BE2C (cell line): ENCODE measurements around the gene WWOX.

Source experiments
- DNase-seq: peaks from one replicate; pipeline ENCODE4 v3.0.0-alpha.2; 2020
- H3K27me3 ChIP-seq: fragments of 250-450 bp; sonication (Bioruptor Pico); 2 replicates; pipeline ENCODE4 v1.5.1; 2020; ENCODE audit warnings: mild to moderate bottlenecking
- H3K36me3 ChIP-seq: fragments of 250-450 bp; sonication (Bioruptor Pico); 2 replicates; pipeline ENCODE4 v1.5.1; 2020; ENCODE audit warnings: mild to moderate bottlenecking
- H3K4me1 ChIP-seq: fragments of 250-450 bp; sonication (Bioruptor Pico); 2 replicates; pipeline ENCODE4 v1.5.1; 2020
- H3K4me3 ChIP-seq: 2 replicates; pipeline ENCODE4 v1.5.1; 2011; ENCODE audit warnings: low read depth, low read length
- H3K9me3 ChIP-seq: fragments of 250-450 bp; sonication (Bioruptor Pico); 2 replicates; pipeline ENCODE4 v1.5.1; 2020
- CTCF ChIP-seq: IDR thresholded peaks from 2 replicates; pipeline ENCODE4 v1.5.1; 2012; ENCODE audit warnings: mild to moderate bottlenecking, low read depth, low read length

Gene WWOX

GRCh38 chr16:78584991-78585390 is 485.5 kb downstream of the WWOX start:
- no peak for TF ChIP-seq CTCF
- Histone ChIP-seq H3K36me3 (no peaks in the 10 kb centered on the region), H3K9me3 (no peaks in the 10 kb centered on the region; the same call in 1 of the 2 replicates), H3K27me3 (no peaks in the 10 kb centered on the region), H3K4me3 (no peak overlapping the region), H3K4me1 (no peaks in the 10 kb centered on the region)
- DNase-seq, result no peak

DNA sequence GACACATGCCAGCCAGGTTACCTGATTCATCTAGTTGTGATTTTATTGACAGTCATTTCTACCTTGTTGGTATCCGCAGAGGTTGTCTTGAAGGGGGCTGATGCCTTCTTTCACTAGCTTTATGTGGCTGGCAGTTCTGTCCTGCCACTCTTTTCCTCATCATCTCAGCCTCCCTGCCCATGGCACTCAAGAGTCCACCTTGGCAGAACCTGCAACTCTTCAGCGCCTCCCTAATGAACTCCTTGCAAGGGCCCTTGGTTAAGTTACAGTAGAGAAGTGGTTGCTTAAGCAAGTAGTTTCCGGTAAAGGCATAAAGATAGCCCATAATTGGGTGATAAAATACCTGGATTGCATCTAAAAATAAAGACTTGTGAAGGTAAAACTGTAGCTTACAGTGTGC is 489.9 kb downstream of the WWOX start:
- Histone ChIP-seq H3K36me3 (no peaks in the 10 kb centered on the region), H3K27me3 (no peaks in the 10 kb centered on the region), H3K9me3 (no peaks in the 10 kb centered on the region; the same call in 1 of the 2 replicates), H3K4me1 (no peaks in the 10 kb centered on the region), H3K4me3 (no peak overlapping the region)
- TF ChIP-seq CTCF, result no peak
- no peak for DNase-seq

GRCh38 chr16:78591682-78592103 is 492.2 kb downstream of the WWOX start:
- no peak for TF ChIP-seq CTCF
- H3K4me3 ChIP-seq, result no peak overlapping the region
- H3K27me3 ChIP-seq, result no peaks in the 10 kb centered on the region
- H3K36me3 ChIP-seq, result no peaks in the 10 kb centered on the region
- H3K9me3 ChIP-seq, result no peaks in the 10 kb centered on the region; the same call in 1 of the 2 replicates
- H3K4me1 ChIP-seq, result no peaks in the 10 kb centered on the region
- no peak for DNase-seq

- H3K9me3 ChIP-seq, result no peaks in the 10 kb centered on the region; the same call in 1 of the 2 replicates
- no peaks in the 10 kb centered on the region for H3K27me3 ChIP-seq
- no peak for TF ChIP-seq CTCF
- no peaks in the 10 kb centered on the region for H3K4me1 ChIP-seq
- no peaks in the 10 kb centered on the region for H3K36me3 ChIP-seq
- H3K4me3 ChIP-seq, result no peak overlapping the region
- no peak for DNase-seq
These were observed 492.7 kb downstream of the WWOX start for GRCh38 chr16:78592111-78592510.

DNA sequence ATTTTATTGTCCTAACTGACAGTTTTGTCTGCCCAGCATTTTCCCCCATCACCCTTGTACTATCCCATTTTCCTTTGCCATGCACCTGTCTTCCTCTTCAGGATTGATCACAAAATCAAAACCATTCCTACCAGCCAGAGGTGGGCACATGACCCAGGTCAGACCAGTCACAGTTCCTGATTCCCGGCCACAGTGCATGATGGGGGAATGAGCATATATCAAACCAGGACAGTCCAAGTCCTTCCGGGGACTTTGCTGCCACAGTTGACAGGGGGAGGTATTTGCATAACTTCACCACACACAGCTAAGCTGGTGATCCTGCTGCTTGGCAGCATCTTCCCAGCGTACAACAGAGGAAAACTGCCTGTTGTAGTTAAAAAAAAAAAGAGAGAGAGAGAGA is 493.9 kb downstream of the WWOX start:
- Histone ChIP-seq H3K27me3 (no peaks in the 10 kb centered on the region), H3K36me3 (no peaks in the 10 kb centered on the region), H3K4me3 (no peak overlapping the region), H3K9me3 (no peaks in the 10 kb centered on the region), H3K4me1 (no peaks in the 10 kb centered on the region)
- no peak for DNase-seq
- TF ChIP-seq CTCF, result no peak

- H3K36me3 ChIP-seq, result no peaks in the 10 kb centered on the region
- DNase-seq, result no peak
- H3K4me3 ChIP-seq, result no peak overlapping the region
- no peak for TF ChIP-seq CTCF
- H3K4me1 ChIP-seq, result no peaks in the 10 kb centered on the region
- H3K9me3 ChIP-seq, result no peaks in the 10 kb centered on the region
- H3K27me3 ChIP-seq, result no peaks in the 10 kb centered on the region
These were observed 494.7 kb downstream of the WWOX start for GRCh38 chr16:78594191-78594590.
